Upper lobe of right lung (tissue), 1 donor: ENCODE measurements around the gene TCEAL5. TPM values are rescaled to one million over a fixed set of nuclear protein-coding genes. Genes with fewer than 3 reads are reported as not detected.
"Not testable (repeated sequence)": the region's sequence is repeated elsewhere in the genome, so short reads cannot be mapped to it uniquely, and the experiment has no call there.

Source experiments
- ATAC-seq: fragments of 200-7000 bp; cut with Tn5 transposase; one replicate; pipeline ENCODE4 v1.9.1; 2020; ENCODE audit warnings: mild to moderate bottlenecking, moderate library complexity
- DNase-seq: peaks from one replicate; pipeline ENCODE4 v3.0.0-alpha.2; 2020
- H3K27ac ChIP-seq: fragments of 200-600 bp; one replicate; pipeline ENCODE4 v1.8.0; 2022
- H3K27me3 ChIP-seq: fragments of 200-600 bp; one replicate; pipeline ENCODE4 v1.8.0; 2022; ENCODE audit warnings: mild to moderate bottlenecking
- H3K36me3 ChIP-seq: fragments of 200-600 bp; one replicate; pipeline ENCODE4 v1.8.0; 2022
- H3K4me1 ChIP-seq: fragments of 200-600 bp; one replicate; pipeline ENCODE4 v1.8.0; 2022
- H3K4me3 ChIP-seq: fragments of 200-600 bp; one replicate; pipeline ENCODE4 v1.8.0; 2022; ENCODE audit warnings: mild to moderate bottlenecking
- H3K9me3 ChIP-seq: fragments of 200-600 bp; one replicate; pipeline ENCODE4 v1.8.0; 2022
- CTCF ChIP-seq: fragments of 200-600 bp; IDR thresholded peaks from one replicate; pipeline ENCODE4 v1.8.0; 2022; ENCODE audit warnings: antibody characterized with exemption
- intact Hi-C: fragments of 100-400 bp; cut with DNase I; formaldehyde crosslinking; loops from one replicate; pipeline ENCODE4 v1.11.0; 2022
- total RNA-seq: library from RNA; stranded (reverse); fragmentation: NEBNext Ultra II Directional; extraction: Animal tissue kit (Norgen Biotek cat#: 25700); gene quantifications from one replicate; pipeline ENCODE4 v1.2.1, GENCODE V29; 2021
- donor health status: DM: no; HTN: yes; CAD: no; lungs with severe emphysema.

The TCEAL5 gene
- total RNA-seq, 1 donor from 2014 or later: not detected

GRCh38 chrX:103248553-103248952, 28.0 kb downstream of the TCEAL5 start:
- H3K27me3 ChIP-seq: no peaks in the 10 kb centered on the region
- no peaks in the 10 kb centered on the region for H3K36me3 ChIP-seq
- no peak overlapping the region for H3K27ac ChIP-seq
- DNase-seq (no peak), ATAC-seq (no peak)
- no peak overlapping the region for H3K4me3 ChIP-seq
- peak; percentile 39 for TF ChIP-seq CTCF
- no peaks in the 10 kb centered on the region for H3K9me3 ChIP-seq
- intact Hi-C loops: no loop called here
- H3K4me1 ChIP-seq: peaks cover 4% of the 10 kb centered on the region

- DNase-seq: no peak
- intact Hi-C loops: no loop called here
- H3K9me3 ChIP-seq: no peaks in the 10 kb centered on the region
Observed at GRCh38 chrX:103240155-103240554, 36.4 kb downstream of the TCEAL5 start.

GRCh38 chrX:103236296-103236695, 40.3 kb downstream of the TCEAL5 start:
- Histone ChIP-seq H3K27ac (no peak overlapping the region), H3K36me3 (no peaks in the 10 kb centered on the region), H3K4me1 (no peaks in the 10 kb centered on the region), H3K27me3 (no peaks in the 10 kb centered on the region), H3K4me3 (no peak overlapping the region), H3K9me3 (no peaks in the 10 kb centered on the region)
- DNase-seq (no peak), ATAC-seq (no peak)
- TF ChIP-seq CTCF: no peak
- intact Hi-C loops: no loop called here

More at GRCh38 chrX:103240155-103240554, 36.4 kb downstream of the TCEAL5 start:
- ATAC-seq: no peak
- no peak overlapping the region for H3K27ac ChIP-seq
- no peaks in the 10 kb centered on the region for H3K36me3 ChIP-seq
- no peak for TF ChIP-seq CTCF
- H3K4me3 ChIP-seq: no peak overlapping the region
- no peaks in the 10 kb centered on the region for H3K27me3 ChIP-seq
- H3K4me1 ChIP-seq: no peaks in the 10 kb centered on the region

- H3K4me3 ChIP-seq, DNase-seq, H3K27me3 ChIP-seq, H3K4me1 ChIP-seq, H3K36me3 ChIP-seq, H3K27ac ChIP-seq, H3K9me3 ChIP-seq, ATAC-seq, intact Hi-C loops: not testable (repeated sequence)
Observed at GRCh38 chrX:103235608-103236007, 40.9 kb downstream of the TCEAL5 start.

GRCh38 chrX:103234869-103235268, 41.7 kb downstream of the TCEAL5 start:
- no peak for ATAC-seq
- no peak for TF ChIP-seq CTCF

GRCh38 chrX:103233263-103233662, 43.3 kb downstream of the TCEAL5 start:
- TF ChIP-seq CTCF: no peak
- DNase-seq (no peak), ATAC-seq (no peak)
- H3K9me3 ChIP-seq: no peaks in the 10 kb centered on the region
- H3K36me3 ChIP-seq: no peaks in the 10 kb centered on the region
- intact Hi-C loops: no loop called here
- no peak overlapping the region for H3K27ac ChIP-seq
- H3K4me3 ChIP-seq: no peak overlapping the region
- no peaks in the 10 kb centered on the region for H3K4me1 ChIP-seq
- no peaks in the 10 kb centered on the region for H3K27me3 ChIP-seq

More at GRCh38 chrX:103234869-103235268, 41.7 kb downstream of the TCEAL5 start:
- H3K4me3 ChIP-seq: no peak overlapping the region
- intact Hi-C loops: no loop called here
- no peaks in the 10 kb centered on the region for H3K27me3 ChIP-seq
- no peaks in the 10 kb centered on the region for H3K36me3 ChIP-seq
- DNase-seq: no peak
- no peak overlapping the region for H3K27ac ChIP-seq
- no peaks in the 10 kb centered on the region for H3K9me3 ChIP-seq
- H3K4me1 ChIP-seq: no peaks in the 10 kb centered on the region

- H3K4me1 ChIP-seq, H3K9me3 ChIP-seq, DNase-seq, intact Hi-C loops, ATAC-seq, H3K27me3 ChIP-seq, H3K4me3 ChIP-seq, H3K36me3 ChIP-seq, H3K27ac ChIP-seq: not testable (repeated sequence)
Observed at GRCh38 chrX:103225918-103226317, 50.6 kb downstream of the TCEAL5 start.
